Fibroblast of lung (primary cell): Measurements from ENCODE around the gene KMT2E. TPM values are rescaled to one million over a fixed set of nuclear protein-coding genes. Genes with fewer than 3 reads are reported as not detected.
A peak's percentile ranks its signal among the peaks of the same experiment; 100 is the strongest.

Source experiments
- DNase-seq, 2 donors: peaks; one replicate each; pipeline versions ENCODE4 v3.0.0 to v3.0.0-alpha.2; 2010; ENCODE audit warnings: low read depth in 2 of 2
- H2AFZ ChIP-seq: 2 replicates; pipeline ENCODE4 v1.5.1; 2012; ENCODE audit warnings: low read length, control low read depth, inconsistent platforms
- H3K27ac ChIP-seq: 2 replicates; pipeline ENCODE4 v1.5.1; 2011; ENCODE audit warnings: low read length, control low read depth; ENCODE audit not compliant: insufficient read depth
- H3K27me3 ChIP-seq: 2 replicates; pipeline ENCODE4 v1.5.1; 2011; ENCODE audit warnings: mild to moderate bottlenecking, low read length; ENCODE audit not compliant: control insufficient read depth, insufficient read depth
- H3K36me3 ChIP-seq: 2 replicates; pipeline ENCODE4 v1.5.1; 2011; ENCODE audit warnings: low read length; ENCODE audit not compliant: control insufficient read depth, insufficient read depth
- H3K4me1 ChIP-seq: 2 replicates; pipeline ENCODE4 v1.5.1; 2011; ENCODE audit warnings: low read length; ENCODE audit not compliant: control insufficient read depth, insufficient read depth; ENCODE audit errors: extremely low read depth
- H3K4me2 ChIP-seq: 2 replicates; pipeline ENCODE4 v1.5.1; 2011; ENCODE audit warnings: low read length, control low read depth; ENCODE audit not compliant: insufficient read depth; ENCODE audit errors: extremely low read depth
- H3K4me3 ChIP-seq, 4 experiments: fragments of 200-600 bp in 1 of 4; sonication (generic) in 1 of 4; replicated peaks in 1 of 4; 2 replicates each; pipeline ENCODE4 v1.5.1; 2011 to 2016; ENCODE audit warnings: low read length in 4 of 4, low read depth in 3 of 4, mild to moderate bottlenecking in 3 of 4, control low read depth in 2 of 4, inconsistent platforms in 1 of 4, mixed read lengths in 1 of 4; ENCODE audit not compliant: insufficient read depth in 1 of 4; ENCODE audit errors: control extremely low read depth in 1 of 4
- H3K79me2 ChIP-seq: 2 replicates; pipeline ENCODE4 v1.5.1; 2012; ENCODE audit warnings: mild to moderate bottlenecking, low read length, inconsistent platforms; ENCODE audit not compliant: control insufficient read depth, insufficient read depth
- H3K9ac ChIP-seq: 2 replicates; pipeline ENCODE4 v1.5.1; 2011; ENCODE audit warnings: mild to moderate bottlenecking, low read length, control low read depth; ENCODE audit not compliant: insufficient read depth
- H3K9me3 ChIP-seq: 2 replicates; pipeline ENCODE4 v1.5.1; 2012; ENCODE audit warnings: low read depth, low read length; ENCODE audit not compliant: control insufficient read depth, insufficient read depth
- H4K20me1 ChIP-seq: 2 replicates; pipeline ENCODE4 v1.5.1; 2011; ENCODE audit warnings: low read length; ENCODE audit not compliant: control insufficient read depth, insufficient read depth; ENCODE audit errors: extremely low read depth
- CTCF ChIP-seq, 2 donors: IDR thresholded peaks in 1 of 2; conservative IDR thresholded peaks in 1 of 2; 1 replicate in 1 of 2; 2 replicates in 1 of 2; pipeline ENCODE4 v1.5.1; 2011 to 2012; ENCODE audit warnings: low read length in 2 of 2, control low read depth in 1 of 2, inconsistent platforms in 1 of 2, low read depth in 1 of 2, mild to moderate bottlenecking in 1 of 2
- EZH2 ChIP-seq: IDR thresholded peaks from 2 replicates; pipeline ENCODE4 v1.5.1; 2012; ENCODE audit warnings: low read length, control low read depth, mild to moderate bottlenecking; ENCODE audit errors: missing control alignments
- polyA plus RNA-seq, 2 donors: library from polyadenylated mRNA; depleted of rRNA in 1 of 2; stranded (reverse) in 1 of 2; unstranded in 1 of 2; fragments of >200 nt; gene quantifications; 2 replicates each; pipeline ENCODE4 v1.2.1, GENCODE V29; 2011 to 2012; ENCODE audit warnings: missing spikeins in 1 of 2
- total RNA-seq: library from RNA; depleted of rRNA; stranded (reverse); fragments of >200 nt; gene quantifications from 2 replicates; pipeline ENCODE4 v1.2.1, GENCODE V29; 2014

The KMT2E gene
- total and polyA plus RNA-seq, 2 donors (not counting 1 experiment from before 2014, with no cell fraction given): 7.5 to 95.0 TPM

GRCh38 chr7:104969183-104969582 is 44.8 kb upstream of the KMT2E start:
- no peak for DNase-seq
- no peaks in the 10 kb centered on the region for H3K27me3 ChIP-seq
- no peak overlapping the region for H3K9ac ChIP-seq
- H3K4me3 ChIP-seq: no peak overlapping the region
- H3K79me2 ChIP-seq: no peaks in the 10 kb centered on the region
- no peaks in the 10 kb centered on the region for H3K36me3 ChIP-seq
- H3K4me2 ChIP-seq: no peak overlapping the region
- no peak overlapping the region for H3K27ac ChIP-seq
- H4K20me1 ChIP-seq: no peaks in the 10 kb centered on the region
- no peaks in the 10 kb centered on the region for H3K9me3 ChIP-seq
- TF ChIP-seq CTCF (conservative IDR thresholded peaks at IDR 0.05 in 1 of 2, IDR thresholded peaks at IDR 0.05 in 1 of 2; ENCODE audit: low read depth in 1 of 2, low read length in 2 of 2) (no peak), EZH2 (no peak)
- no peak overlapping the region for H2AFZ ChIP-seq
- peaks cover 30% of the 10 kb centered on the region for H3K4me1 ChIP-seq

DNA sequence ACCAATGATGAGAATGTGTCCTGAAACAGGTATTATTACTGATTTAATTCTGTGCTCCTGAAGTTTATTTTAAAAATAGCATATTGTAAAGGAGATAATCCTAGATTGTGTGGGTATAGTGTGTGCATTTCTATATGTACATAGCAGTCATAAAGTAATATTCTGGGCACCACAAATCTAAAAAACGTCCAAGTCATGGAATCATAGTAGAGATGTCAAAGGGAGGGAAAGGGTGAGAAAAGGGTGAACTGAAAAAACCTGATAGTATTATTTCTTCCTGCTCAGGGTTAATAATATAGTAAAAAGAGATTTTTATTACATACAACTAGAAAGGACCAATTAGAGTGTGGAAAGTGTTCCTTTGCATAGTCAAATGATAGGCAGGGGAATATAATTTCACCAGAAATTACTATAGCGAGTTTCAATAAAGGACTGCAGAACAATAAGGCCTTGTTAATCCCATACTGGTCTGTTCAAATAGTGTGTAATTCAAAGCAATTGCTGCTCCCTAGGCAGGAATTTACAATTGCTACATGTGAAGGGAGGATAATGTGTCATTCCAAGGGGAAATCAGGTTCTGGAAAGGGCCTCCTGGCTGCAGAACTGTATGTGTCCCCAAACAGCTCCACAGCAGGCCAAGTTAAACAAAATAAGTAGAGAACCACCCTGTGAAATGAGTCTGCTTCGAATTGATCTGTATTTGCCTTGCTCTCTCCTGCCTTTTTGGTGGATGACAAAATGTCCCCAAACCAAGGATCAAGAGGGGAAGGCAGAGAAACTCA is 42.5 kb upstream of the KMT2E start:
- no peak overlapping the region for H2AFZ ChIP-seq
- no peaks in the 10 kb centered on the region for H4K20me1 ChIP-seq
- H3K4me3 ChIP-seq: no peak overlapping the region
- no peak overlapping the region for H3K9ac ChIP-seq
- peak overlapping the region; percentile 83 for H3K27ac ChIP-seq
- TF ChIP-seq CTCF (conservative IDR thresholded peaks at IDR 0.05 in 1 of 2, IDR thresholded peaks at IDR 0.05 in 1 of 2; ENCODE audit: low read depth in 1 of 2, low read length in 2 of 2) (no peak), EZH2 (no peak)
- DNase-seq: peak; percentile 44 to 56
- no peaks in the 10 kb centered on the region for H3K27me3 ChIP-seq
- no peaks in the 10 kb centered on the region for H3K9me3 ChIP-seq
- peaks cover 32% of the 10 kb centered on the region for H3K4me1 ChIP-seq
- no peaks in the 10 kb centered on the region for H3K36me3 ChIP-seq
- peak overlapping the region; percentile 11 for H3K4me2 ChIP-seq
- no peaks in the 10 kb centered on the region for H3K79me2 ChIP-seq

DNA sequence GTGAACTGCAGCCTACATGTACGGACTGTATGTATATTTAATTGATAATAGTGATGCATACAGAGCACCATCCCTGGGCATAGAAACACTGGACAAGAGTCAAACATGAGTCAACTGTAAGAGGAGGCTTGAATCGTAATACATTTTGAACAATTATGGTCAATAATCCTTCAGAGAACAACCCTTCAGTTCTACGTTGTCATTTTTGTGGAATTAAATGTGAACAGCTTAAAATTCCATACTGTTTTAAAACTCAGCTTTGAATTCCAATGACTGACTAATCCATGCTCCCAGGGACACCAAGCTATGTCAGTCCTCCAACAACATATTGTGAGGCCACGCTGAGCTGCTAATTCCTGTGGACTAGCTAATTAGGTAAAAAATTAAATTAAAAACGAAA is 41.5 kb upstream of the KMT2E start:
- H3K79me2 ChIP-seq: peaks cover 3% of the 10 kb centered on the region
- no peak overlapping the region for H3K9ac ChIP-seq
- peak; percentile 75 to 82 for DNase-seq
- no peaks in the 10 kb centered on the region for H4K20me1 ChIP-seq
- no peaks in the 10 kb centered on the region for H3K9me3 ChIP-seq
- H3K36me3 ChIP-seq: no peaks in the 10 kb centered on the region
- H3K4me3 ChIP-seq: no peak overlapping the region
- peaks cover 29% of the 10 kb centered on the region for H3K4me1 ChIP-seq
- no peaks in the 10 kb centered on the region for H3K27me3 ChIP-seq
- peak overlapping the region; percentile 32 for H3K4me2 ChIP-seq
- TF ChIP-seq EZH2 (no peak), CTCF (conservative IDR thresholded peaks at IDR 0.05 in 1 of 2, IDR thresholded peaks at IDR 0.05 in 1 of 2; ENCODE audit: low read depth in 1 of 2, low read length in 2 of 2) (no peak)
- peak overlapping the region; percentile 83 for H3K27ac ChIP-seq
- H2AFZ ChIP-seq: no peak overlapping the region
